Coronary artery (tissue), 2 donors: ENCODE measurements around the gene TLE3.

Experiments
- DNase-seq: peaks from one replicate; pipeline ENCODE4 v3.0.0-alpha.2; 2017; ENCODE audit warnings: low spot score
- H3K27ac ChIP-seq, 2 donors: fragments of 200-600 bp; sonication (generic); one replicate each; pipeline ENCODE4 v1.5.1; 2016 to 2019
- H3K4me3 ChIP-seq: fragments of 200-600 bp; sonication (generic); 2 replicates; pipeline ENCODE4 v1.5.1; 2016; ENCODE audit warnings: mild to moderate bottlenecking, moderate library complexity
- CTCF ChIP-seq: fragments of 200-600 bp; sonication (generic); IDR thresholded peaks from one replicate; pipeline ENCODE4 v1.5.1; 2019; ENCODE audit warnings: antibody characterized with exemption

The TLE3 gene

GRCh38 chr15:69998541-69999391 lies 99.0 kb downstream of the TLE3 start:
- no peak for TF ChIP-seq CTCF
- no peak for DNase-seq
- Histone ChIP-seq H3K4me3 (no peak overlapping the region), H3K27ac (no peak overlapping the region)

- Histone ChIP-seq H3K27ac (no peak overlapping the region), H3K4me3 (no peak overlapping the region)
- TF ChIP-seq CTCF = no peak
- no peak for DNase-seq
Observed at GRCh38 chr15:69997813-69998212, 99.9 kb downstream of the TLE3 start.
